OCI-LY3 (cell line): ENCODE data around the gene FBXO24.

Experiments used
- CTCF ChIP-seq: fragments of 200-600, 300-600 bp; sonication (generic); IDR thresholded peaks from 2 replicates; pipeline ENCODE4 v1.5.1; 2014; ENCODE audit warnings: antibody characterized with exemption, low read length, low read depth
- EZH2phosphoT487 ChIP-seq: fragments of 200-600 bp; shearing (Covaris generic); IDR thresholded peaks from 2 replicates; pipeline ENCODE4 v1.6.1; 2018; ENCODE audit warnings: antibody characterized with exemption, mixed run types, low read depth

GRCh38 chr7:100575746-100576383 is 10.3 kb upstream of the FBXO24 start:
- TF ChIP-seq CTCF (no peak), EZH2phosphoT487 (no peak)
